Ovary (tissue), 3 donors: ENCODE measurements around the gene FAM72A.
"Not testable (repeated sequence)": the region's sequence is repeated elsewhere in the genome, so short reads cannot be mapped to it uniquely, and the experiment has no call there.

Source experiments
- EP300 ChIP-seq: sonication (generic); formaldehyde crosslinking; IDR thresholded peaks from one replicate; pipeline ENCODE4 v1.6.1; 2017; ENCODE audit warnings: antibody characterized with exemption
- POLR2A ChIP-seq: fragments of 450-650 bp; IDR thresholded peaks from one replicate; pipeline ENCODE4 v1.6.1; 2017; ENCODE audit warnings: antibody characterized with exemption, mild to moderate bottlenecking, moderate library complexity
- TF ChIP-seq, protein P1 (sequence below), 3 donors: fragments of 450-650 bp in 2 of 3; fragments of 200-600 bp in 1 of 3; IDR thresholded peaks; one replicate each; pipeline versions ENCODE4 v1.5.1 to v1.8.0; 2016 to 2022; ENCODE audit warnings: antibody characterized with exemption in 3 of 3, mild to moderate bottlenecking in 1 of 3
- donor health status: DM: no; HTN: no; CAD: no.

DNA sequence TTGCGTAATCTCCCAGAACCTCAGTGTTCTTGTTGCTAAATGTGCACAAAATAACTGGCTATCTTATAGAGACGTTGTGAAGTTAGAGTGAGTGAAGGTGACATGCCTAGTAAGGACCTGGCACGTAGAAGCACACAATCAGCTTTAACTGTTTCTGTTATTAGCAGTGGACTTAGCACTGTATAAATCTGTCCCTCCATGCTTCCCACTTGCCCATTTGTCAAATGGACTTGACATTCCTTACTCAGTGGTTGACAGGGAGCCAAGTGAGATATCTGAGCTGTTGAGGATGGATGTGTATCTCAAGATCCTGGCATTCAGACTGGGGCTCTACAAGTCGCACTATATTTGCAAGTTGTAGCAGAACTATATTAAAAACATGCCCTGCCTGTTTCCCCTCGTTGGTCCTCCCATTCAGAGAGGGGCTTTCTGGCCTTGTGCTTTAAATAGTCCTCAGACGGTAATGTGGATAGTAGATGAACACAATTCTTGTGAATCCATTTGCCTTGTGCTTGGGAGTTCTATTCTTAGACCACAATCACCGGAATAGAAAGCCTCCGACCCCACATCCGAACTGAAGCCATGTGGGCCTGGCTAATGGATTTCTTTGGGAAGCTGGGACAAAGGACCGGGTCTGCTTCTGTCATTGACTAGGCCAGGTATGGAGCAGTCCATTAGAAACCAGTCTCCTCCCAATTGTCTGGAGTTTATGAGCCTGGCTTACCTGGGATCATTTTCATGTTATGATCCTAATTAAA lies 43.7 kb upstream of the FAM72A start:
- TF ChIP-seq, protein P1, sequence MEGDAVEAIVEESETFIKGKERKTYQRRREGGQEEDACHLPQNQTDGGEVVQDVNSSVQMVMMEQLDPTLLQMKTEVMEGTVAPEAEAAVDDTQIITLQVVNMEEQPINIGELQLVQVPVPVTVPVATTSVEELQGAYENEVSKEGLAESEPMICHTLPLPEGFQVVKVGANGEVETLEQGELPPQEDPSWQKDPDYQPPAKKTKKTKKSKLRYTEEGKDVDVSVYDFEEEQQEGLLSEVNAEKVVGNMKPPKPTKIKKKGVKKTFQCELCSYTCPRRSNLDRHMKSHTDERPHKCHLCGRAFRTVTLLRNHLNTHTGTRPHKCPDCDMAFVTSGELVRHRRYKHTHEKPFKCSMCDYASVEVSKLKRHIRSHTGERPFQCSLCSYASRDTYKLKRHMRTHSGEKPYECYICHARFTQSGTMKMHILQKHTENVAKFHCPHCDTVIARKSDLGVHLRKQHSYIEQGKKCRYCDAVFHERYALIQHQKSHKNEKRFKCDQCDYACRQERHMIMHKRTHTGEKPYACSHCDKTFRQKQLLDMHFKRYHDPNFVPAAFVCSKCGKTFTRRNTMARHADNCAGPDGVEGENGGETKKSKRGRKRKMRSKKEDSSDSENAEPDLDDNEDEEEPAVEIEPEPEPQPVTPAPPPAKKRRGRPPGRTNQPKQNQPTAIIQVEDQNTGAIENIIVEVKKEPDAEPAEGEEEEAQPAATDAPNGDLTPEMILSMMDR (IDR thresholded peaks at IDR 0.05): not testable (repeated sequence)
- not testable (repeated sequence) for TF ChIP-seq POLR2A, EP300
